HuH-7.5 (cell line): ENCODE results near the gene TSPAN19.
A peak's percentile ranks its signal among the peaks of the same experiment; 100 is the strongest.
"Not testable (repeated sequence)": the region's sequence is repeated elsewhere in the genome, so short reads cannot be mapped to it uniquely, and the experiment has no call there.

Experiments used
- DNase-seq: peaks from one replicate; pipeline ENCODE4 v3.0.0; 2011; ENCODE audit warnings: low spot score

The TSPAN19 gene

DNA sequence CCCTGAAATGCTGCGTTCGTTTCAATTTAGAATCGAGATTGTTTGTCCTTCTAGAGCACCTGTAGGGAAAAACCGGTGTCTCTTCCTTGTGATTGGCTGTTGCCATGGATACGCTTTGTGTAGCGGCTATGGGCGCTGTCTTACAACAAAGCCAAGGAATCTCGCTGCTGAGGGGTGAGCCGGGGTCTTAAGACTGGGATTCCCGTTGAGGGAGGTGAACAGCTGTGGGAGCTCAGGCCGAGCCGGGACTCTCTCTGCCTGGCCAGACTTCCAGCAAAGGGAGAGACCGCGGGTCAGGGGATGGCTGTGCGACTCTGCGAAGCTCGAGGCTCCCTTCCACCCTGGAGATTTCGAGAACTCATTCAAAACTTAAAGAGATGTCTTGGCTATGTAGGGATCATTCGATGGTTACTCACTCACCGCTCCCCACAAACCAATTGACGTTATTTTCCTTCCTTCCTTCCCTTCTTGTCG lies at the start of gene TSPAN19, which contains the start of gene LRRIQ1:
Gene TSPAN19, minus strand, starts transcription at position 44 of the 474 bp plus-strand sequence. CDS start 6,331 bp downstream, outside the sequence.
Gene LRRIQ1, plus strand, starts transcription at position 118 of the 474 bp plus-strand sequence. CDS start 1,826 bp downstream, outside the sequence.
- peak; percentile 16 for DNase-seq

- DNase-seq, result no peak
Measured at GRCh38 chr12:85085066-85085465, 49.0 kb upstream of the TSPAN19 start.

- DNase-seq, result peak; percentile 13
Measured at GRCh38 chr12:85076688-85077430, 40.8 kb upstream of the TSPAN19 start.

GRCh38 chr12:85072826-85073225 lies 36.7 kb upstream of the TSPAN19 start:
- no peak for DNase-seq

GRCh38 chr12:85065837-85066482 lies 29.9 kb upstream of the TSPAN19 start:
- no peak for DNase-seq

- DNase-seq, result no peak
Measured at GRCh38 chr12:85060916-85061315, 24.8 kb upstream of the TSPAN19 start.

DNA sequence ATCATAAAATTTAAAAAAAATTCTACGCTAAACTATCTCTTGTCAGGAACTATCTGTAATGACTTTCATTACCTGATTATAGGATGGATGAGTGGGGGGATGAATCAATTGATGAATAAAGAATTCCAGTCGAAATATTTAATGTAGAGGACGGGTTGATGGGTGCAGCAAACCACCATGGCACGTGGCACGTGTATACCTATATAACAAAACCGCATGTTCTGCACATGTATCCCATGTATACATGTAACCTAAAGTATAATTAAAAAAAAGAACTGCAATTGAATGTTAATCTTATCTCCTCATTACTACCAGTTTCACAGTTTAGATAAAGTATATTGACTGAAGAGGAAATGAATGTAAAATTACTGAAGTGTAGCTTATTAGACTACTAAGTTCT lies 23.5 kb upstream of the TSPAN19 start:
- DNase-seq, result no peak

GRCh38 chr12:85058339-85058738 lies 22.3 kb upstream of the TSPAN19 start:
- DNase-seq, result no peak

DNA sequence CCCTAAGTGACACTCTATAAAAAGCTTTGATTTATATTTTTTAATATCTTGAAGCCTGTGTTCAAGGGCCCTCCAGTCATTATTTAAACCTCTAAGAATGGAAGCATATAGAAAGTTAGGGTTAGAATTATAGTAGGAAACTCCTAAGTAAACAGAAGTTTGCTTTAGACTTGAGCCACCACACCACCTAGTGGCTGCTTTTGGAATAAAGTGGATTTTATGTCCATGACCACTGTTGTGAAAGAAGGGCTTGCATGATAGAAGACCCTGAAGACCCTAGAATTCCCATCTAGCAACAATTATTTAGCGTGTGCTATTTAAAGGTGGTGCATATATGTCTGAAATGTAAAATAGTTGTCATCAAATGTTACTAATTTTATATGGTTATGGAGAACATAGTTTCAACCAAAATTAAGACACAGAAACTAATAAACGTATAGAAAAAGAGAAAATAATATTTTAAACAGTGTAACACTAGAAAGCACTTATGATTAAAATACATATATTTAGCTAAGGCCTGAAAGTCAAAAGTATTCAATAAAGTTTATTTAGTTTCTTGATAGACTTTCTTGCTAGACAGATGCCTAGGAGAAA lies 21.4 kb upstream of the TSPAN19 start:
- peak; percentile 4 for DNase-seq

DNA sequence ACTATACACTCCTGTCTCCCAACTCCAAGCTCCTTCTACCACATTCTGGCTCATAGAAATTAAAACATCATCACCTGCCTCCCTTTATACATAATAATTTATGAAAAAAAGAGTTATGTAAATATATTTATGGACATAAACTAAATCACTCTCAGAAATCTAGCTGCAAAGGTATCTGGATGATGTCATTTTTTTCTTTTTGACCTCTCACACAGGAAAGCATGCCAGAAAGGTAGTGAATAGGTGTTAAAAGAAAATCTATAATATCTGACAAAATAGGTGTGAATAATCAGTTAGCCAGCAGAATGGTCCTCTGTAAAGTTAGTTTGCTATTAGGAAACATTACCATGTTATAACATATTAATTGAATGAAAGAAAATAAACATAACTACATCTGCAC lies 7.8 kb upstream of the TSPAN19 start:
- no peak for DNase-seq

GRCh38 chr12:85041395-85041794 lies 5.3 kb upstream of the TSPAN19 start:
- DNase-seq, result no peak

DNA sequence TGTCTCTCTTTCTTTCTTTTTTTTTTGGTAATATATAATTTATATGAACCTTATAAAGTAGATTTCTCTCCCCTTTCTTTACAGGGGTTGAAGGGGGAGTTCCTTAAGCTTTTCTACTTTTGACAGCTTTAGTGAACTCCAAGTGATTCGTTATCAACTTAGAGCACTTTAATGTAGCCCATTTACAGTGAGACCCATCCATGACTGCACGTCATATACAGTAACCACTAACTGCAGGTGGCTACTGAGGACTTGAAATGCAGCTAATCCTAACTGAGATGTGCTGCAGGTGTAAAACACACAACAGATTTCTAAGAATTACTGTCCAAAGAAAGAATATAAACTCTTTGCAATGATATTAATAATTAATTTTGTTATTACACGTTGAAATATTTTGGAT lies 656 bp upstream of the TSPAN19 start:
- no peak for DNase-seq

- DNase-seq, result no peak
Measured at GRCh38 chr12:85029456-85029855, 6.6 kb downstream of the TSPAN19 start.

- DNase-seq, result no peak
Measured at GRCh38 chr12:85018098-85018497, 18.0 kb downstream of the TSPAN19 start.

- DNase-seq, result no peak
Measured at GRCh38 chr12:85017618-85018017, 18.5 kb downstream of the TSPAN19 start.

DNA sequence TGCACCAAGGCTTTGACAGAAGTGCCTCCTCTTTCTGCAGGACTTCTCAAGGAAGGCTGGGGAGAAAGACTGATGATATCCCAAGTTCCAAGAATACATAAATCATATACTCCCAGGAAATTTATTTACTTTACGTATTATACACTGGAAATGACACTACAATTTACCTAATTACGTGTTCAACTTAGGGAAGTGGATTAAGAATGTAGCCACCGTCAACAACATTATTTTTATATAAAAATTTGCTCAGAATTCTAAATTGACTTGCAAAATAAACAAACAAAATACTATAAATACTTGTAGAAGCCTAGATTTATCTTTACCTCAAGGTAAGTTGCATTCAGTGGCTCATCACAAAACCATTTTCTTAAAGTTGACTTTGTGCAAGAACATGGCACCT lies 18.9 kb downstream of the TSPAN19 start:
- no peak for DNase-seq

DNA sequence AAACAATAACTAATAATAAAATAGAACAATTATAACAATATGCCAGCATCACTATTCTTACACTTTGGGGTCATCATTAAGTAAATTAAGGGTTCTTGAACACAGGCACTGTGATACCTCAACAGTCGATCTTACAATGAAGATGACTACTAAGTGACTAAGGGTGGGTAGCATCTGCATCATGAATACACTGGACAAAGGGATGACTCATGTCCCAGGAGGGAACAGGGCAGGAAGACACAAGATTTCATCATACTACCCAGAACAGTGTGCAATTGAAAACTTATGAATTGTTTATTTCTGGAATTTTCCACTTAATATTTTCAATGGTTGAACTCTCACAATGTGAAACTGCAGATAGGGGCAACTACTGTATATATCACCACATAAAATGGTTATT lies 19.7 kb downstream of the TSPAN19 start:
- DNase-seq, result no peak

- no peak for DNase-seq
Measured at GRCh38 chr12:85007836-85008235, 28.2 kb downstream of the TSPAN19 start.

DNA sequence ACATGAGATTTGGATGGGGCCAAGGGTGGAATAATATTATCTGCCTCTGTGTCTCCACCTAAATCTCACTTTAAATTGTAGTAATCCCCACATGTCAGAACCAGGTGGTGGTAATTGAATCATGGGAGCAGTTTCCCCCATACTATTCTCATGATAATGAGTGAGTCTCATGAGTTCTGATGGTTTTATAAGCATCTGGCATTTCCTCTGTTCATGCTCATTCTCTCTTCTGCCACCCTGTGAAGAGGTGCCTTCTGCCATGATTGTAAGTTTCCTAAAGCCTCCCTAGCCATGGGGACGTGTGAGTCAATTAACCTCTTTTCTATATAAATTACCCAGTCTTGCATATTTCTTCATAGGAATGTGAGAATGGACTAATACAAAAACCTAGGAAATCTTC lies 29.9 kb downstream of the TSPAN19 start:
- no peak for DNase-seq

- no peak for DNase-seq
Measured at GRCh38 chr12:85005615-85006014, 30.5 kb downstream of the TSPAN19 start.

DNA sequence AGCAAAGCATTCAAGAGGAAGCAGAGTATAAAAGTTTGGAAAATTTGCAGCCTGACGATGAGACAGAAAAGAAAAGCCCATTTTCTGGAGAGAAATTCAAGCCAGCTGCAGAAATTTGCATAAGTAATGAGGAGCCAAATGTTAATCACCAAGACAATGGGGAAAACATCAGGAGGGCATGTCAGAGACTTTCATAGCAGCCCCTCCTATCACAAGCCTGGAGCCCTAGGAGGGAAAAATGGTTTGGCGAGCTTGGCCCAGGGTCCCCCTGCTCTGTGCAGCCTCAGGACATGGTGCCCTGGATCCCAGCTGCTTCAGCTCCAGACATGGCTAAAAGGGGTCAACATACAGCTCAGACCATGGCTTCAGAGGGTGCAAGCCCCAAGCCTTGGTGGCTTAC lies 31.0 kb downstream of the TSPAN19 start:
- DNase-seq, result not testable (repeated sequence)

GRCh38 chr12:85004204-85004603 lies 31.9 kb downstream of the TSPAN19 start:
- no peak for DNase-seq

- no peak for DNase-seq
Measured at GRCh38 chr12:85002778-85003296, 33.2 kb downstream of the TSPAN19 start.
